ENCODE results near the gene MAP1S. TPM values are rescaled to one million over a fixed set of nuclear protein-coding genes. Genes with fewer than 3 reads are reported as not detected.

MAP1S gene
- total RNA-seq, 2 experiments from 2014 or later = 67.3 to 69.1 TPM

Other genes starting within 250 kb of the MAP1S start
- gene SLC27A1, start 249.0 kb upstream of the MAP1S start, total RNA-seq = 1 to 10 TPM; 1.5 to 2.1 TPM
- gene PGLS, start 207.8 kb upstream of the MAP1S start, total RNA-seq = 10 to 100 TPM; 59.3 to 65.4 TPM
- 10 to 100 TPM; 52.2 to 65.2 TPM for gene COLGALT1, start 163.8 kb upstream of the MAP1S start, total RNA-seq
- gene UNC13A, start 31.1 kb upstream of the MAP1S start, total RNA-seq = under 1 TPM; 0.02 to 0.18 TPM
- 10 to 100 TPM; 58.4 to 70.6 TPM for gene FCHO1, start 32.0 kb downstream of the MAP1S start, total RNA-seq
- gene B3GNT3, start 75.7 kb downstream of the MAP1S start, total RNA-seq = not detected
- gene INSL3, start 102.0 kb downstream of the MAP1S start, total RNA-seq = 1 to 10 TPM; 1.7 to 2.2 TPM
- 100 to 1,000 TPM; 137 to 146 TPM for gene JAK3, start 128.5 kb downstream of the MAP1S start, total RNA-seq
- gene RPL18A, start 140.4 kb downstream of the MAP1S start, total RNA-seq = 1,000 to 10,000 TPM; 1,945 to 2,182 TPM
- gene SLC5A5, start 152.5 kb downstream of the MAP1S start, total RNA-seq = under 1 TPM; 0.59 to 0.73 TPM
- 100 to 1,000 TPM in 1 of 2 experiments, 10 to 100 TPM in 1; 83.8 to 101 TPM for gene CCDC124, start 213.5 kb downstream of the MAP1S start, total RNA-seq
- gene KCNN1, start 247.6 kb downstream of the MAP1S start, total RNA-seq = under 1 TPM in 1 of 2 experiments, not detected in 1; 0.21 TPM